GM18909 (cell line): ENCODE measurements around the gene CYGB.
A peak's percentile ranks its signal among the peaks of the same experiment; 100 is the strongest.
"Not testable (repeated sequence)": the region's sequence is repeated elsewhere in the genome, so short reads cannot be mapped to it uniquely, and the experiment has no call there.

Source experiments
- ATAC-seq: cut with Tn5 transposase; IDR thresholded peaks from one replicate; pipeline ENCODE4 v1.9.1; 2021; ENCODE audit warnings: mild to moderate bottlenecking; ENCODE audit not compliant: unreplicated experiment, poor library complexity

The CYGB gene

DNA sequence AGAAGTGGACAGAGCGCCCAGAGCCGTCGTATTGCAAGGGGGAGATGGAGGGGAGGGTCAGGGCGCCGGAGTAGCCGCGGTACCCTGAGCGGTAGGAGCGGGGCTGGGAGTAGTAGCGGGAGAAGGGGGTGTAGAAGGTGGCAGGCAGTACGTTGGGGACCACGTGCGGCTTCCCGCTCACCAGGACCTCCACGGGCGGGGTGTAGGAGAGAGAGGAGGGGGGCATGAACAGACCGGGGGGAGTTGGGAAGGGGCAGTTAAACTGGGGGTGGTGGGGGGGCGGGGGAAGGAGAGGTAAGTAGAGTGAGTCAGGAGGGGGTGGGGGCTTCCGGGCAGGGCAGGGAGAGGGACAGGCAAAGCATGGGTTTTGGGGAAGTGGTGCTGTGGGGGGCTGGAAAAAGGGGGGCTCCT, 31.3 kb upstream of the CYGB start:
- ATAC-seq = no peak

DNA sequence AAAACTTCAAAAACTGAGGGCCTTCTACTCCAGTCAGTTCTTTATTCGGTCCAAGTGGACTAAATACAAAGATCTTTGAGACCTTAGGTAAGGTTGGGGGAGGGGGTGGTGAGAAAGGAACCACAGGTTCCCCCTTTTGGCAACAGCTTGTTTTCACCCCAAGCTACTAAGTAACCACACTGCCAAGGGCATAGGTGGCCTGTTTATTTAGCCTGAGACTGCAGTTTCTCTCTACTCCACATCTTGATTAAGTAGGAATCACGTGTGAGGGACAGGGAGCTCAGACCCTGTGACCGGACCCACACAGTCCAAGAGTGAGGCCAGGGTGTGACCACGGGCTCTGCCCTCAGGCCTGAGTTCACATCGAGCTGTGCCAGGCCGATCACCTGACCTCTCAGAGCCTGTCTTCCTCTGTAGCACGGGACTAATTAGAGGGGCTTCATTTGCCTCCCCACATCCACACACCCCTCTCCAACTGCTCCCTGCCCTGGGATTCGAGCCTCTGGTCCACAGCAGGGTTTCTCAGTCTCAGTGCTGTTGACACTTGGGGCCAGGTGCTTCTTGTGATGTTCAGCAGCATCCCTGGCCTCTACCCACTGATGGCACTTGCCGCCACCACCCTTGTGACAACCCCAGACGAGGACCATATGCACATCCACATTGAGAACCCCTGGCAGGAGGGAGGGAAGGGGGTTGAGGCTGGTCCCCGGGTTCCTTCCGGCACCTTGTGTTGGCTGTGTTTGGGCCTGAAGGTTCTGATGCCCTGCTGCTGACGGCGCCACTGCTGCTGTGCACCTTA, 30.3 kb upstream of the CYGB start:
- ATAC-seq = no peak

GRCh38 chr17:76566988-76567431, 29.5 kb upstream of the CYGB start:
- ATAC-seq = no peak

GRCh38 chr17:76566613-76566943, 29.1 kb upstream of the CYGB start:
- no peak for ATAC-seq

GRCh38 chr17:76565728-76566612, 28.5 kb upstream of the CYGB start:
- ATAC-seq = no peak

DNA sequence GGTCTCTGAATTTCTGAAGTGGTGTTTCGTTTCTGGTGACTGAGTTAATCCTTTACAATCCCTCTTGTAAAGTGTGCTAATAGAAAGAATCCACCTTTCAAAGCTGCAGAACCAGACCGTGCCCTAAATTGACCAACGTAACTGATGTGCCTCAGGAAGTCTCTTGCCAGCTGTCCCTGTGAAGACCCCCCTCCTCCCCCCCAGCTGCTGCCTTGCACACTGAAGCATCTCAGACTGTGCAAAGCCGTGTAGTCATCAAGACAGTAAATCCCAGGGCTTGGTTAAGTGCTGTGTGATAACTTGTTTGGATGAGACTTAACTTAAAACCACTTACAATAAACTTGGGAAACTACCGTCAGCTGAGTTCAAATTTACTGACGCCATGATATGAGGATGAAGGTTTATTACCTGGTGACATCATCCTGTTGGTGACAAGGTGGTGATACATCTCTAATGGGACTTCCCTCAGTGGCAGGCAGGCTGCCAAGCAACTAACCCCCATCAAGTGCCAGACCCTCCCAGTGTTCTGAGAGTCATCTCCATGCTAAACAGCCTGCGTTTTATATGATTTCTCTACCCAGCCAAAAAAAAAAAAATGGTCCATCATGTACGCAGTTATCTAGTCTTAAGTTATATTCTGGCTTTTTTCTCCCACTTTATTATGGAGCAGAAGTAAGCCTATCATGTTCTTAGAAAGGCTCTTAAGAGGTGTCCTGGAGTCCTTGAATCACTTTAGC, 27.6 kb upstream of the CYGB start:
- ATAC-seq = not testable (repeated sequence)

- not testable (repeated sequence) for ATAC-seq
Measured at GRCh38 chr17:76563359-76563758, 25.9 kb upstream of the CYGB start.

DNA sequence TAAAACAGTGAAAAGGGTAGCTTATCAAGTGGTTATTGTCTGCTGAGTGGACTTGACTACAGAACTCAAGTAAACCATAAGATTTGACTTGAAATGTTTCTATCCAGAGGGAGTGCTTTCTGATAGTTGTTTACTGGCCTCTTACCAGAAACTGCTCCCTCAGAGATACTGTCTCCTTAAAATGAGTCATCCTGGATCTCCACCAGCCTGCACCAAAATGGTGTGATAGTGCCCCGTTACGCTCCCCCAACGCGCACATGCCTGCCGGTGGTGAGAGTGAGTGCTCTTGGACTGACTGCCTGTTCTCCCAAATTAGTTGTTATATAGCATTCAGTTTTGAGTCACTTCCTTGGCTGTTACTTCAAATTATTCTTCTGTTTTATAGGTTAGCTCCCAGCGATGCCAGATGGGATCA, 25.2 kb upstream of the CYGB start:
- ATAC-seq = no peak

DNA sequence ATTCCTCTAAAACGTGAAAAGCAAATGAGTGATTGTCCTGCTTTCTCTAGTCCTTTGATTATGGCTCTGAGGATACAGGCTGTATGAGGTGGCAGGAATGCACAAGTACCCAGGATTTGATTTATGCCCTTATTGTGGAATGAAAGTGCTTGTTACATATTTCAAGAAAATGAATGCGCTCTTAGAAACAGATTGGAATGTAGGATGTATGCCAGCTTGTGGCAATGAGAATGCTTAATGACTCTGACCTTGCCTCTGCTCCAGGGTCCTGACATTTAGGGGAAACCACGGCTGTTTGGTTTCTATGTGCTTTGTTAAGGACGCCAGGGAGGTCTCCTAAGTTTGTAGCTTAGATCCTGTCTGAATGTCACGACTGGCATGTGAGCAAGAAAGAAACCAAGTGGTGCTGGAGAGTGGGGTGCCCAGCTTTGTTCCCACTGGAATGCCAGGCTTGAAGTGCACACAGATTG, 24.3 kb upstream of the CYGB start:
- ATAC-seq = no peak

DNA sequence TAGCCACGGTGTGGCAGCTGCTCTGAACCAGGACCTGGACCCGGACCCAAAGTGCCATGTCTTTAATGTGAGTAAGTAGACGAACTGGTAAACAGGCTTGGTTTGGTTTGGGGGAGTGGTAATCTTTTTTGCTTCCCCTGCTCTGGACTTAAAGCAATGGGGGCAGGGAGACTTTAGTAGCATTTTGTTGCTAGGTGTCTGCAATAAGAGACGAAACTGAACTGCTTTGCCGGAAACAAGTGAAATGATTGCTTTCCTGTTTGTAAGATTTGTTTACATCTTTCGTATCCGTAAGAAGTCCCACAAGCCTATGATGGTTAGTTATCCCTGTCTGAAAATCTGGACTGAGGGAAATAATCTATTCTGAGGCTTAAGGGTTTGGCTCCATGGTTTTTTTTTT, 23.8 kb upstream of the CYGB start:
- ATAC-seq = no peak

DNA sequence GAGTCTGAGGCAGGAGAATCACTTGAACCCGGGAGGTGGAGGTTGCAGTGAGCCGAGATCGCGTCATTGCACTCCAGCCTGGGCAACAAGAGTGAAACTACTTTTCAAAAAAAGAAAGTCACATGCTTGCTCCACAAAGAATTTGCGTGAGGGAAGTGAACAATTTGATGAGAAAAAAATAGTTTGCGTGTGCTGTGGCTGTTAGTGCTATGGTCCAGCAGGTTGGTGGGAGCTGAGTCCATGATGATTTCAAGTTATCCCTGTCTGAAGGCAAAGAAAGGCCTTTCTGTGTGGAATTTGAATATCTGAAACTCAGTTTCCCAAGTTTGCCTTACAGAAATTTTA, 23.3 kb upstream of the CYGB start:
- no peak for ATAC-seq

DNA sequence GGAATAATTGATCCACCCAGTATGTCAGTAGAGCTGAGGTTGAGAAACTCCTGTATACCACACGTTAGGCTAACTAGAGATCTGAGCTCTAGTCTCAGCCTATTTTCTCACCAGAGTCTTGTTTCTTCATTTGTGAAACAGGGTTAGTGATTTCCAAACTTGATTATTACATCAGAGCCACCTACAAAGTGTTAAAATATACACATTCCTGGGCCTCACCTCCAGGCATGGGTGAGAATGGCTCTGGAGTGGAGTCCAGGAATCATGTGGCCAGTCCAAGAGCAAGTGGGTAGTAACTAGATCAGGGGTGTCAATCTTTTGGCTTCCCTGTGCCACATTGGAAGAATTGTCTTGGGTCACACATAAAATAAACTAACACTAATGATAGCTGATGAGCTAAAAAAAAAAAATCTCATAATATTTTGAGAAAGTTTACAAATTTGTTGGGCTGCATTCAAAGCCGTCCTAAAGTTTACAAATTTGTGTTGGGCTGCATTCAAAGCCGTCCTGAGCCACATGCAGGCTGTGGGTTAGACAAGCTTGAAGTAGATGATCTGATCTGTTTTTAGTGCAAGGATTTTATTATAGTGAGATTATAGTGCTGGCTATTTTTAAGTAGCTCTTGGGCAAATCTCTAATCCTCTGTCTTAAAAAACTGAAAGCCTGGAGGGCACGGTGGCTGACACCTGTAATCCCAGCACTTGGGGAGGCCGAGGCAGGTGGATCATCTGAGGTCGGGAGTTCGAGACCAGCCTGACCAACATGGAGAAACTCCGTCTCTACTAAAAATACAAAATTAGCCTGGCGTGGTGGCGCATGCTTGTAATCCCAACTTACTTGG, 22.7 kb upstream of the CYGB start:
- no peak for ATAC-seq

- ATAC-seq = not testable (repeated sequence)
Measured at GRCh38 chr17:76559460-76559859, 22.0 kb upstream of the CYGB start.

DNA sequence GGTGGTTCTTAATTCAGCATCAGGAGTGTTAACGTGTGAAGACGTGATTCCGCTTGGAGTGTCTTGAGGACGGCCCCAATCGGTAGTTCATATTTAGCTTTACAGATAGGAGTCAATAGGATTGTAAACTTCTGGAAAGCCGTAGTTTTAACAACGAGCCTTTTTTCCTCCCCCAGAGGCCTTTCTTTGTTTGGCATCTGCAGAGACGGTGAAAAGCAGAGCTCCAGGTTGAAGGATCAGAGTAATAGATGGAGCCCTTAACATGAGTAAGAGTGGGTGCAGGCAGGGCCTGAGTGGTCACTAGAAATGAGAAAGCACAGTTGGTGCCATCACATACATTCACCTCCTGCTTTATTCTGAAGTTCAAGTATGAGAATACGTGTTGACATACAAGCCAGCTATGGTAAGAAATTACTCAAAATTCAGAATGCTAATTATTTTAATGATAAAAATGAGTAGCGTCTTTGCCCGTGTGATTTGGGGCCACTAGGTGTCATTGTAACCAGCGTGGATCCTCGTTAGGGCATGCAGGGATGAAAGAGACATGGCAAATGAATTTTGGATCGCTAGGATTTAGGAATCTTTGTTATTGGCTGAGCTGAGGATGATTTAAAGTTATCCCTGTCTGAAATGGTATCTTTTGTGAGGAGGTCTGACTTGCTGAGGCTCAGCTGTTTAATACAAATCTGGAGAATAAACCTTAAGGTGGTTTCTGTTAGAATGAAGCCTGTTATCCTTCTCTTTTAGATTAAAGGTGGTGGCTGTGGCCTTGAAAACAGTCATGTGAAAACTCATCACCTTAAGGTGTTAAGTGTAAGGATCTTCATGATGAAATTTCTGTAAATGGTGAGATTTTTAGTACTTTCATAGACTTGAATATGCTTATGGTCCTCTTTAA, 20.9 kb upstream of the CYGB start:
- no peak for ATAC-seq

- peak; percentile 87 for ATAC-seq
Measured at GRCh38 chr17:76557368-76558197, 20.1 kb upstream of the CYGB start.

DNA sequence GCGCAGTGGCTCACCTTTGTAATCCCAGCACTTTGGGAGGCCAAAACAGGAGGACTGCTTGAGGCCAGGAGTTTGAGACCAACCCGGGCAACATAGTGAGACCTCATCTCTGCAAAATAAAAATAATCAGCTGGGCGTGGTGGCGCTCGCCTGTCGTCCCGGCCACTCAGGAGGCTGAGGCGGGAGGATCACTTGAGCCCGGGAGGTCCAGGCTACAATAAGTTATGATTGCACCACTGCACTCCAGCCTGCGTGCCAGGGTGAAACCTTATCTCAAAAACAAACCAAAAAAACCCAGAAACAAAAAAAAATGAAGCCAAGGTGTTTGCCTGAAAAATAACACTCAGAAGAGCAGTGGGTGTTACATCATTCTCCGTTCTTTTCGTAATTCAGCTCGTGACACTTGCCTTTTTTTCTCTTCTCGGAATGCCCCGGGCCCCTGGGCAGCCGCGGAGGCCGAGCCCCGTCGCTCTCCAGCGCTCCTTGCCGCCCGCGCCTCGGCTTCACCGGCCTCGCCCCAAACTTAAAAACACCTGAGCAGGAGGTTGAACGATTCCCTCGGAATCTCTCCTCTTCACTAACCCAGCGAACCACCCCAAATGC, 19.4 kb upstream of the CYGB start:
- peak; percentile 35 for ATAC-seq

DNA sequence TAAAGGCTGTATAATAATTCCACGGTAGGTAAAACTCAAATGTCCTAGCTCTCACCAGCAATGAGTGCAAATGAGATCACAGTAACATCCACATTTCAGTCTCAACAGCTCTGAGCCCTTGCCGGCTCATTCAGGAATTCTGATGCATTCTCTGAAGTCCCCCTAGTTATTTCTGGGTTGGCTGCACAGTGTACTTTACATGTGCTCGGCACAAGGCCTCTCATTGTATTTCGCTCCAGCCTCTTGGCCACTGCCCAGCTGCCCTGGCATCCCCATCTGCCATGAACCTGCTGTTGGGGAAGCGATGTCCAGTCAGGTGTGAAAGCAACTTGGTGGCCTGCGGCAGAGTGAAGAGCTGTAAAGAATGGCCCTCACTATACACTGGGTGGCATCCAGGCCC, 16.6 kb upstream of the CYGB start:
- no peak for ATAC-seq
